Midbrain (tissue), 1 donor: ENCODE results near the gene S100A2.
"Not testable (repeated sequence)": the region's sequence is repeated elsewhere in the genome, so short reads cannot be mapped to it uniquely, and the experiment has no call there.

Source experiments
- DNase-seq: peaks from one replicate; lab custom pipeline; 2025; lab: John Stamatoyannopoulos, UW

The S100A2 gene

DNA sequence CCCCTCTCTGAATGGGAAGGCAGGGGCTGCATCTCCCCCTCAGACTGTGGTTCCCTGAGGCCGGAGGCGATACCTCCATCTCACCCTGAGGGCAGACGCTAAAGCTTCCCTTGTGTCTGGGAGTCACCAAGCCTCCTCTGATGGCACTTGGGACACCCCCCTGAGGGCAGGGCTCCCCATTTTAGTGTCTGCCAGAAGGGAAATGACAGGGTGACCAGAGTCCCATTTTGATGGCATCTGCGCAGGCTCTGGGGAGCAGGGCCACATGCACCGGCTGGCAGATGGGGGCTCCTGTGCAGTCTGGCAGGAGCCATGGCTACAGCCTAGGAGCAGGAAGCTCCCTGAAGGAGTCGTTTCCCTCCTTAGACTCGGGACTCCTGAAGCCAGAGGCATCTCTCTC lies 1.7 kb downstream of the S100A2 start:
- no peak for DNase-seq

DNA sequence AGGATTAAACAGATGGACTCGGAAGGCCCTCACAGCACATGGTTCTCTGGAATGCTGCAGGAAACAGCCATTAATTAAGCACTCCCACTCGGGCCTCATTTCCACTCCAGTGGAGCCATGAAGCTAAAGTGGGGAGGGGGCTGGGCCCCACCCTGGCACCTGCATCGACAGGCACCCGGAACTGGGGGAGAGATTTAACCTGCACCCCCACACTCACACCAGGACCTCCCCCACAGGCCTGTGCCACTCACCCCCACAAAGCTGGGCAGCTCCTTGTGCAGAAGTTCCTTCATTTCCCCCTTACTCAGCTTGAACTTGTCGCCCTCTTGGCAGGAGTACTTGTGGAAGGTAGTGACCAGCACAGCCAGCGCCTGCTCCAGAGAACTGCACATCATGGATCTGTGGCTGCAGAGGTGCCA lies 2.2 kb downstream of the S100A2 start:
- no peak for DNase-seq

DNA sequence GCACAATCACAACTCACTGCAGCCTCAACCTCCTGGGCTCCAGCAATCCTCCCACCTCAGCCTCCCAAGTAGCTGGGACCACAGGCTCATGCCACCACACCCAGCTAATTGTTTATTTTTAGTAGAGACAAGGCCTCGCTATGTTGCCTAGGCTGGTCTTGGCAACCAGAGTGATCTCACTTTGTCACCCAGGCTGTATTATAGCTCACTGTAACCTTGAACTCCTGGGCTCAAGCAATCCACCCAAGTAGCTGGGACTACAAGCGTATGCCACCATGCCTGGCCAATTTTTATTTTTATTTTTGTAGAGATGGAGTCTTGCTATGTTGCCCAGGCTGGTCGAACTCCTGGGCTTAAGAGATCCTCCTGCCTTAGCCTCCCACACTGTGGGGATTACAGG lies 3.6 kb downstream of the S100A2 start:
- not testable (repeated sequence) for DNase-seq

DNA sequence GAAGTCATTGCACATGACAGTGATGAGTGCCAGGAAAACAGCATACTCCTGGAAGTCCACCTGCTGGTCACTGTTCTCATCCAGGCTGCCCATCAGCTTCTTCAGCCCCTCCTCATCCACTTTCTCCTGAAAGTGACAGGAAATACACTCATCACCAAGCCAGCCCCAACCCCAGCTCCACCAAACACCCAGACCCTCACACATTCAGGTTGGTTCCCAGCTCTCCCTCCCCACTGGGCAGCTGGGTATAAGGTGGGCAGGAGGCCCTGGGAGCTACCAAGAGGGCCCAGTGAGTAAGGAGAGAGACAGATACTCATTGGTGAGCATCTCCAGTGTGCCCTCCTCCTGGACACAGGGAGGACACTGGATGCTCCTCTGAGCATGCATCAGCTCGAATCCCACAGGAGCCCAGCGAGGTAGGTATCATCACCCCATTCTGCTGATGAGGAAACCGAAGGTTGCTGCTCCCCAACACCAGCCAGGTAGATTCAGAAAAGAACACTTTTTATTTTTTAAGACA lies 4.1 kb downstream of the S100A2 start:
- DNase-seq = no peak

DNA sequence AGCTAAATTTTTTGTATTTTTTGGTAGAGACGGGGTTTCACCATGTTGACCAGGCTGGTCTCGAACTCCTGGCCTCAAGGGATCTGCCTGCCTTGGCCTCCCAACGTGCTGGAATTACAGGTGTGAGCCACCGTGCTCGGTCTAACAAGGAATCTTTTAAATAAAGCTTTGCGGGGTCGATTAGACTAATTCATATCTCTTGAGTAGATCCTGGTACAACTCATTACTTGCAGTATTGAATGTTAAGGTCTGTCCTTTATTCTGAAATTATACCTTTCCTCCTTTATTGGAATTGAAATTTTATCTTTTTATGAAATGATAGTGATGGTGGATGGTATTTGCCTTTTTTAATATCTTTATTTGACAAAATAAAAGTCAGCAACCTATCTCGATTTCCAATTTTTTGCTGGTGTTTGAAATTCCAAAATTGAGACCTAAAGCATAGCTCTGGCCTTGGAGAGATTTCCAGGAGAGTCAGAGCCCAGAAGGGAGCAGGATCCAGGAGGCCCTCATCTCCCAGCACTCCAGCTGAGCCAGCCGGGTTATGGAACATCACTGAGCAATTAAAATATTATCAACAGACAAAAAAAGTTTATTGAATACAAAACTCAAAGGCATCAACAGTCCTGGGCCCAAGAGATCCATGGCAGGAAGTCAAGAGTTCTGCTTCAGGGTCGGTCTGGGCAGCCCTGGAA lies 4.7 kb downstream of the S100A2 start:
- DNase-seq = no peak

DNA sequence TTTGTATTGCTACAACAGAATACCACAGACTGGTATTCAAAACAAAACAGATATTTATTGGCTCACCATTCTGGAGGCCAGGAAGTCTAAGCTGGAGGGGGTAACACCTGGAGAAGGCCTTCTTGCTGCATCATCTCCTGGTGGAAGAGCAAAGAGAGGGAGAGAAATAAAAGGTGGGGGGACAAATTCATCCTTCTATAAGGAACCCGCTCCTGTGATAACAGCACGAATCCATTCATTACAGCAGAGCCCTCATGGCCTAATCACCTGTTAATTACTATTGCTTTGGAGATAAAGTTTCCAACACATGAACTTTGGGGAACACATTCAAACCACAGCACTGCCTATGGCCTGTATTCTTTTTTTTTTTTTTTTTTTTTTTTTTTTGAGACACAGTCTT lies 5.4 kb downstream of the S100A2 start:
- DNase-seq = no peak

DNA sequence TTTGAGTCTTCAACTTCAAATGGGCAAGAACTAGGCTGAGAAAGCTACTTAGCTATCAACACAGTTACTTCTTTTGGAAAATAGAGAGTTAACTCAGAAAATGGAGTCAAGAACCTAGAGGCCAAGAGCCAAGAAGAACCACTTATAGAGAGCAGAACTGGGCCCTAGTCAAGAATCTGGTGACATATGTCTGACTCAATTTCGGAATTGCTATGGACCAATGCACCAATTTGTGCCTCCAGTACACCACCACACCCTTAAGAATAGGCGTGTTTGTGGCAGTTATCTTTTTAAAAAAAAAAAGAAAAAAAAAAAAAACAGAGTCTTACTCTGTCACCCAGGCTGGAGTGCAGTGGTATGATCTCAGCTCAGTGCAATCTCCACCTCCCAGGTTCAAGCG lies 7.8 kb downstream of the S100A2 start:
- no peak for DNase-seq

DNA sequence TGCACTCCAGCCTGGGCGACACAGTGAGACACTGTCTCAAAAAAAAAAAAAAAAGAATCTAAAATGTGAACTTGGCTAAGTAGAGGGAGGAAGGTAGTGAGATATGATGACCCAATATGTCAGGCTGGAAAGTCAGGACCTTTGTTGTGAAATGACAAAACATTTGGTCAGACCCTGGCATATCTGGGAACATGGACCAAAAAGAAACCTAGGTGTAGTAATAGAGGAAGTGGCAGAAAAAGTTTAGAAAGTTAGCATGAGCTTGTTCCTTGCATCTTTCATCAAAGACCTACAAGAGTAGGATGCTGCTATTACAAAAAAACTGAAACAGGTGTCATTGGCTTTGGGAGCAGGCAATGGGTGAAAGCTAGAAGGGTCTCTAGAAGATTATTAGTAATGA lies 9.3 kb downstream of the S100A2 start:
- no peak for DNase-seq

DNA sequence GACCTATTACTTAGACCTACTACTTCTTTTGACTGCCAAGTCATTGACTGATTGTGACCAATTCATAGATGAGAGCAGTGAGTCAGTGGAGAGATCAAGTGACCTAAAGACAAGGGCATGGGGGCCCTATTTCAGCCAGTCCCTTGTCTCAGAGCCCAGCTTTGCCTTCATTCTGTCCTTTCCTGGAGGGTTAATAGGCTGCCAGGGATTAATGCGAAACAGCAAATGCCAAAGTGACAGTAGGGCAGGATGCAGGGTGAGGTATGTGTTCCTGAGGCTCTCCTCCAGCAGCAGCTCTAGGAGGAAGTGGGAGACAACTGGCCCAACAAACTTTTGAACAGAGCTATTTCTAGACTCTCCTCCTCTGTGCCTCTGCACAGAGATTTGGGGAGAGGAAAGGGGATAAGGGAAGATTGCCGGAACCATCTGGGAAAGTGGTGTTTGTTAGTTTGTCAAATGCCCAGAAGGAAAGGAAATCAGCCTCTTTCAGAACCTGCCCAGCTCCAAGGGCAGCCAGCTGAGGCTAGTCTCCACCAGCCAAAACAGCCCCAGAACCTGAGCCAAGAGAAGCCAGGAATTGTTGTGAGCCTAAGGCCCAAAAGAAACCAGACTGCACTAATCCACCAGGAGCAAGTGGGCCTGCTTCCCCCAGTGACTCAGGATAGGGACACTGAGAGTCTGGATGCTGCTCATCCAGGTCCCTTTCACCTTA lies 11.7 kb downstream of the S100A2 start:
- no peak for DNase-seq

DNA sequence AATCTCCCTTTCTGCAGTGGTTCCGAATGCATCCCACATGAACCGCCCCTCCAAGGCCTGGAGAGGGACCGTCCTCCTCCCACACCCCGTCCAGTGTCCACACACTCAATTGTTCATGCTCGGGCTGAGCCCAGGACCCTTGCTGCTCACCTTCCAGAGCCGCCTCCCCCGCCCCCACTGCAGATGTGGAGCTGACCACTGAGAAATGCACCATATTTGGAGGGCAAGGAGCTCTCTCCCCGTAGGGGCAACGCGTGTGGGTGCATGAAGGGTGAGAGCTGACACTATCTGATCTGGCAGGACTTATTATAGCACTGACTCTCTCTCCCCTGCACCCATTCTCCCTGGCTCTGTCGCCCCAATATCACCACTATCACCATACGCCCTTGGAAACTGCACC lies 12.5 kb downstream of the S100A2 start:
- DNase-seq = no peak

DNA sequence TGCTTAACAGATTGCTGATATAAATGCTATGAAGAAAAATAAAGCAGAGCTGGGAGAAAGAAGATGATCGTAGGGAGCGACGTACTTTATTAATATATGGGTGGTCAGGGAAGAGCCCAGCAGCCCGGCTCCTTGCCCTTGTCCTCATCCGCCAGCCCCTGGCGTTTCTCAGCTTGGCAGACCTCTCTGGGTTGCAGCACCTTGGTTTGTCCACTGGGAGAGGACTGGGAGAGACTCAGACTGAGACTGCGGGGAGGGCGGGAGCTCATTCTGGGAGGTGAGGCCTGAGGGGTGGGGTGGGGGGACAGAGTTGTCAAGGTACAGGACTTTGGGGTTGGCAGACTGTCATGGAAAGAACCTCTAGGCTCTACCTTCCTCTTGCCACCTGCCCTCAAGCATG lies 13.3 kb downstream of the S100A2 start:
- no peak for DNase-seq

DNA sequence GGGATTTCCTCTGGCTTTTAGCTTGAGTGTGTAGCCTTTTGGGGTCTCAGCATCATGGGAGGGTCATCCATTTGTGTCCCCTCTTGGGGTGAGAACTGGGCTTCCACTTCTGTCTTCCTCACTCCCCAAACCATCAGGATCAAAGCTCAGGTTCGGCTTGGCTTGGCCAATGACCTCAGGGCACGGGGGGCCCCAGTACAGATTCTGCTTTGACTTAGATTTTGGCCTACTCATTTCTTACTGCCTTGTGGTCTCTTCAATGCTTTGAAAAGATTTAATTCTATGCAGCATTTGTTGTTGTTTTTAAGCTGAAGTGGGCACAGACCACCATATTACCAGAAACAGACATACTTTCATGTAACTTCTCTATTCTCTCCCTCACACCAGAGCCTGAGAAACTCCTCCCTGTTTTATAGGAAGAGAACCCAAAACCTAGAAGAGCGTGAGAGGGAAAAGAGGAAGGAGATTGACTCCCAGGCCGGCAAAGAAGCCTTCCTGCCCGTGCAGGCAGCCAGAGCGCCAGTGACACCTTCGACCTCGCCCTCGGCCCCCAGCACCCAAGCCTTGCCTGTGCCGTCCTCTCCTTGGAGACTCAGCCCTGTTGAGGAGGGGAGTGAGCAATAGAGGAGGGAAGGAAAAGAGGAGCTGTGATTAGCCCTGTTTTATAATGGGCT lies 14.7 kb downstream of the S100A2 start:
- DNase-seq = no peak

DNA sequence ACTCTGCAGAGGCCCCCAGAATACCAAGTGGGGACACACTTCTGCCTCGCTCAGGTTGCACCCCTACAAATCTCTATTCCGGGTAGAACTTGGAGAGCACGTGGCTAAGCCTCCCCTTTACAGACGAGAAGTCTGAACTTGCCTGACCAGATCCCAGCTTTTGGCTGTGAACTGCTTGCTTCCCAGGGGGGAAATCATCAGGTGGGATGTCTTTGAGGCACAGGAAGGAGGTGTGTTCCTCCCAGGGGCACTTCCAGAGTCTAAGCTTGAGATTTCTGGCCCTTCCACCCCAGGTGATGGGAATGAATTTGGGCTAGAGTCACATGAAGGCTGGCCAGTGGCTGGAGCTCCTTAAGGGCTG lies 15.3 kb downstream of the S100A2 start:
- DNase-seq = no peak

DNA sequence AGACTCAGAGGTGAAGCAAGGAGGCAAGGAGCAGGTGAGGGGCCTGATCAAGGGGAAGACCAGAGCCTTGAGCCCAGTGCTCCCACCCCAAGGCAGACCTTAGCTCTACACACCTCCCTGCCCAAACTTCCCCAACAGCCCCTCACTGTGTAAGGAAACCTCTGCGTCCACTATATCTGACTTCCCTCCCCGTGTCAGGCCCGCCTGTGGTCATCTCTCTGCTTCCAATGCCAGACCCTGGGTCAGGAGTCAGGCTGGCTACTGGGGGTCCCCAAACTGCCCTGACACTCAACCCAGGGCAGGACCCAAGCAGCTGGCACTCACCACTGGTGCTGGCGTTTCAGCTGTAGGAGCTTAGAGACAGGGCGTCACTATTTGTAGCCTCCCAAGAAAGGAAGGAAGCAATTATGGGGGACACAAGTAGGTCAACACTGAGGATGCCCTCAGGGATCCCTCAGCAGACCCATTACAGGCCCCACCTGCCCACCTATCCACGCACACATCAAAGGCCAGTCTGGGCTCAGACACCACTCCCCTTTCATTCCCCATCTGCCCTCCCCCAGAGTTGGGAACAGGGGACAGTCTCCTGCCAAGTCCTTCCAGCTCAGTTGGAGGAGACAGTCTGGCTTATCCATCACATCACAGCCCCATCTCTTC lies 15.8 kb downstream of the S100A2 start:
- DNase-seq = no peak

DNA sequence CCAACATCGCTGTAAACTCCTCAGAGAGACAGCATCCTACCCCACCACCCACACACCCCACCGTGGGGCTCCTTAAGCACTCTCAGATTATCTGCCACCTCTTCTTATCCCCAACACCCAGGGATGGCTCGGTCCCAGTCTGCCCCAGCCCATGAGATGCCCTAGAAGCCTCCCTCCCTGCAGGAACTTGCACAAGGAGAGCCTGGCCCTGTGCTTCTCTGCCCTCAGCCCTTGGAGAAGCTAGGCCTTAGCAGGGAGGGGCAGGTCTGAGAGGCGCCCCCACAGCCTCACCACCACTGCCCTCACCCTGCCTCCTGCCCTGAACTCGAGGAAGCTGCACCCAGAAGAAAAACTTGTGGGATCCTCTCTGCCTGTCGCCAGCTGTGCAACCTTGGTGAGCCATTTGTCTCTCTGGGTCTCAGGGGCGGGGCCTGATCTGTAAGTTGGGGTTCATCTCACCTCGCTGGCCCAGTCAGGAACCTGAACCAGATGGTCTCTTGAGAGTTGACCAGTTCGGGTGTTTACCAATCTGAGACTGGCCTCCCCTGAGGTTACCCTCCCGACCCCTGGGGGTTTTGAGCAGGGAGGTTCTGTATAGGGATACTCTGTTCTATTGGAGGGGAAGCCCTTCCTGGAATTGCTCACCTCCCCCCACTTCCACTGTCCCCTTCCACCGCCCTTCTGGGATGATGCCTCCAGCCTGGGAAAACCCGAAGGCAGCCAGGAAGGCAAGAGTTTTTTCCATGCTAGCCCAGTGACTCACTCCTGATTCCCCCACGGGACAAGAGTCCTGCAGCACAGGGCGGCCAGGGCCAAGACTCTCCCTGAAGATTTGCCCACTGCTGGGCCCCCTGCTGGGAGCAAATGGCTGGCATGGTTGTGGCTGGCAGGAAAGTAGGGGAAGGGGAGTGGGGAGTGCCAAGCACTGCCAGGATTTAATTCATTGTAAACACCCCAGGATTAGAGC lies 16.6 kb downstream of the S100A2 start, which contains the start of gene S100A3:
TSS of gene S100A3 (minus strand) at position 537 of the 967 bp plus-strand sequence. CDS start 773 bp downstream, outside the sequence.
- no peak for DNase-seq

DNA sequence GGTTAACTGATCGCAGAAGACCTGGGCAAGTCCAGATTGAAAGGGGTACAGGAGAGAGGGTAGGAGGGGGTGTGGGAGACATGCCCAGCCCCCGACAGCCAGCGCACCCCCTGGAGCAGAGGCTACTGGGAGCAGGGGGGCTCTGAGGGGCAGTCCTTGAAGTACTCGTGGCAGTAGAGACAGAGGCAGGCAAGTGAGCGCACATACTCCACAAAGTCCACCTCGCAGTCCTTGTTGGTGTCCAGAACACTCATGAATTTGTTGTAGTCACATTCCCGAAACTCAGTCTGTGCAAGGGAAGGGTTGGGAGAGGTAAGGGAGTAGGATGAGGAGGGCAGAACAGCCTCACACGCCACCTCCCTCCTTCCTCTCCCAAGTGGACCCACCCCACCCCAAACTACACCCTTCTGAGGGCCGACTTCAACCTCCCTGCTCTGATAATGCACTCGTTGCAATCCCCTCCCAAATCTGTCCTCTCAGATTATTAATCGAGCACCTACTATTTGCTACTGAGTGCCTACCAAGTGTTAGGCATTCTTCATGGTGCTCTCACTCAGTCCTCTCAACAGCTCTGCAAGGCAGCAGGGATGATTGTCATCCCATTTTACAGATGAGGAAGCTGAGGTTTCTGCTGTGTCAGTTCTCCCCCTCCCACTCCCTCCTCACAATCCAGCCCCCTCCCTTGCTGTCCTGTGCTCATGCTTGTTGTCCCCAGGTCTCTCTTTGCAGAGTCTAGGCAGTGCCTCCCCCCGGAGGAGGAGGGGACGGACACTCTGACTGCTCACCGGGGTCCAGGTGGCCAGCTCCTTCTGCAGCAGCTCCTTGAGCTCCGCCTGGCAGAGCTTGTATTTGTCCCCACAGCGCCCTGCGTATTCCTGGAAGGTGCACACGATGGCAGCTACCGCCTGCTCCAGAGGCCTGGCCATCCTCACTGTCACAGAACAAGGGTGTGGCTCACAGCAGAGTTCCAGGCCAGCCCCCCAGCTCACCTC lies 17.8 kb downstream of the S100A2 start:
- DNase-seq = no peak

DNA sequence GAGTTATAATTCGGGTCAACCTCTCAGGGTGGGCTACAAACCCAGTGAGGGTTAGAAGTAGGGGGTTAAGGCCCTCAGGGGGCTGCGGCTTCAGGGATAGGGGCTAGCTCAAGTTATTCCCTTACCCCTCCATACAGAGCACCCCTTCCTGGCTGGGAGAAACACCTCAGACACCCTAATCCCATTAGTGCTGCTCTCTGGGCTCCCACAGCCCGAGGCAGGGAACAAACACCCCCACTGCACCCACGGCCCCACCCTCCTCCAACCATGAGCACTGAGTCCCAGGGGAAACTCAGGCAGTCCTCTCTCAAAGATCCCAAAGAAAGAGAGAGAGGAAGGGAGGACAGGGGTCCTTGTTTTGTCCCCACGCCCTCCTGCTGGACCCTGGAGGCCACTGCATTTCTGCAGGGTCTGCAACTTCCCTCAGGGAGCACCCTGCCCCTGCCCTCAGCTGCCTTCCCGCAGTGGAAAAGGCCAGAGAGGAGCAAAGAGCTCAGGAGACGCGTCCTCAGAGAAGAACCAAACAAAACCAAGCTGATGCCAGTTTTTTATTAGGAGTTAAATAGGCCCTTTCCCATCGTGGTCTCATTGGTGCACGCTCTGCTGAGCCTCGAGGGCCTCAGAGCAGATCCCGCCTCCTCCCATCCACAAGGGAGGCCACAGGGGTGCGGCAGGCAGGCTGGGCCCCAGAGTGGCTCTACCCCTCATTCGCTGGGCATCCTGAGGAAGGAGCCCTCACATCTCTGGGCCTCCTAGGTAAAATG lies 18.7 kb downstream of the S100A2 start:
- DNase-seq = no peak

DNA sequence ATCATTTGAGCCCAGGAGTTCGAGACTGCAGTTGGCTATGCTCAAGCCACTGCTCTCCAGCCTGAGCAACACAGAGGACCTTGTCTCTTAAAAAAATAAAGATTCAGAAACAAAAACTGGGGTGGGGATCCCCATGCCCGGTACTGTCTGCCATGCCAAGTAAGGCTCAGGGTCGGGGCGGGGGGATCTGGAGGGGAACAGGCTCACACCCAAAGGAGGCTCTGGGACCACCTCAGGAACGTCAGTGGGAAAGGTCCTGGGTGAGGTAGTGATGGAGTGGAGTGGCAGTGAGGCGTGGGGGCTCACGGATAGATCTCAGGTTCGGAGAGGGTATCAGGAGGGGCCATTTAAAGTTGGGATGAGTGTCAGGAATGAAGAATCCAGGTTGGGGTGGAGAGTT lies 19.3 kb downstream of the S100A2 start:
- no peak for DNase-seq
